SK-N-SH (cell line): Measurements from ENCODE around the gene SCO2.

Experiments
- CTCF ChIP-seq: fragments of 200-600 bp; sonication (generic); IDR thresholded peaks from 2 replicates; pipeline ENCODE4 v1.6.1; 2017; ENCODE audit warnings: antibody characterized with exemption, mild to moderate bottlenecking, moderate library complexity
- GABPA ChIP-seq: IDR thresholded peaks from 2 replicates; pipeline ENCODE4 v1.4.0; 2012; ENCODE audit warnings: low read depth, mild to moderate bottlenecking
- MAX ChIP-seq: IDR thresholded peaks from 2 replicates; pipeline ENCODE4 v1.4.0; 2012; ENCODE audit warnings: low read depth
- MEF2A ChIP-seq: IDR thresholded peaks from 2 replicates; pipeline ENCODE4 v1.4.0; 2012; ENCODE audit warnings: low read depth, borderline replicate concordance
- PBX3 ChIP-seq: IDR thresholded peaks from 2 replicates; pipeline ENCODE4; 2012
- POLR2AphosphoS5 ChIP-seq: IDR thresholded peaks from 2 replicates; pipeline ENCODE4 v1.6.1; 2012; ENCODE audit warnings: low read depth, low read length
- SIN3A ChIP-seq: IDR thresholded peaks from 2 replicates; pipeline ENCODE4 v1.6.1; 2012; ENCODE audit warnings: low read depth, mild to moderate bottlenecking, low read length, moderate library complexity, borderline replicate concordance

GRCh38 chr22:50528682-50529415 is 3.5 kb upstream of the SCO2 start:
- TF ChIP-seq PBX3 (no peak; the same call in 1 of the 2 replicates), CTCF (no peak), POLR2AphosphoS5 (no peak), MEF2A (no peak), SIN3A (no peak), MAX (no peak), GABPA (no peak)
